GM06990 (cell line): ENCODE data around the gene MYO7A.

Experiments used
- DNase-seq: peaks from one replicate; pipeline ENCODE4 v3.0.0-alpha.2; 2011; ENCODE audit not compliant: insufficient read length; ENCODE audit errors: extremely low read depth
- H3K27me3 ChIP-seq: replicated peaks from 2 replicates; pipeline ENCODE4 v1.6.0; 2011; ENCODE audit warnings: low read length; ENCODE audit not compliant: control insufficient read depth, insufficient read depth
- H3K36me3 ChIP-seq: 2 replicates; pipeline ENCODE4 v1.5.1; 2011; ENCODE audit warnings: low read length; ENCODE audit not compliant: control insufficient read depth, insufficient read depth
- H3K4me3 ChIP-seq: replicated peaks from 2 replicates; pipeline ENCODE4 v1.5.1; 2011; ENCODE audit warnings: low read depth, mild to moderate bottlenecking, control low read depth, low read length
- CTCF ChIP-seq: IDR thresholded peaks from 2 replicates; pipeline ENCODE4 v1.5.1; 2011; ENCODE audit warnings: low read length, control low read depth, mild to moderate bottlenecking, inconsistent platforms; ENCODE audit not compliant: insufficient read depth, poor library complexity, severe bottlenecking

MYO7A gene

GRCh38 chr11:77171885-77172665 lies 44.0 kb downstream of the MYO7A start:
- no peak for DNase-seq
- no peak overlapping the region for H3K4me3 ChIP-seq
- no peaks in the 10 kb centered on the region; the same call in none of the 2 replicates for H3K27me3 ChIP-seq
- H3K36me3 ChIP-seq: no peaks in the 10 kb centered on the region
- TF ChIP-seq CTCF: no peak

GRCh38 chr11:77172666-77172982 lies 44.6 kb downstream of the MYO7A start:
- Histone ChIP-seq H3K27me3 (no peaks in the 10 kb centered on the region; the same call in none of the 2 replicates), H3K36me3 (no peaks in the 10 kb centered on the region), H3K4me3 (no peak overlapping the region)
- no peak for TF ChIP-seq CTCF
- DNase-seq: no peak

- DNase-seq: no peak
- no peak for TF ChIP-seq CTCF
- H3K36me3 ChIP-seq: no peaks in the 10 kb centered on the region
- H3K27me3 ChIP-seq: no peaks in the 10 kb centered on the region; the same call in none of the 2 replicates
- H3K4me3 ChIP-seq: no peak overlapping the region
These were observed 45.4 kb downstream of the MYO7A start for GRCh38 chr11:77173494-77173893.

GRCh38 chr11:77174559-77174958 lies 46.5 kb downstream of the MYO7A start:
- DNase-seq: no peak
- H3K4me3 ChIP-seq: no peak overlapping the region
- H3K36me3 ChIP-seq: no peaks in the 10 kb centered on the region
- no peaks in the 10 kb centered on the region; the same call in none of the 2 replicates for H3K27me3 ChIP-seq
- TF ChIP-seq CTCF: no peak

- no peak for DNase-seq
- H3K27me3 ChIP-seq: no peaks in the 10 kb centered on the region; the same call in none of the 2 replicates
- no peak for TF ChIP-seq CTCF
- H3K4me3 ChIP-seq: no peak overlapping the region
- H3K36me3 ChIP-seq: no peaks in the 10 kb centered on the region
These were observed 47.2 kb downstream of the MYO7A start for GRCh38 chr11:77175021-77175842.
